GM21619 (cell line): ENCODE measurements around the gene MARF1.
"Not testable (repeated sequence)": the region's sequence is repeated elsewhere in the genome, so short reads cannot be mapped to it uniquely, and the experiment has no call there.

Source experiments
- ATAC-seq: cut with Tn5 transposase; IDR thresholded peaks from one replicate; pipeline ENCODE4 v1.9.1; 2021; ENCODE audit not compliant: unreplicated experiment

MARF1 gene

DNA sequence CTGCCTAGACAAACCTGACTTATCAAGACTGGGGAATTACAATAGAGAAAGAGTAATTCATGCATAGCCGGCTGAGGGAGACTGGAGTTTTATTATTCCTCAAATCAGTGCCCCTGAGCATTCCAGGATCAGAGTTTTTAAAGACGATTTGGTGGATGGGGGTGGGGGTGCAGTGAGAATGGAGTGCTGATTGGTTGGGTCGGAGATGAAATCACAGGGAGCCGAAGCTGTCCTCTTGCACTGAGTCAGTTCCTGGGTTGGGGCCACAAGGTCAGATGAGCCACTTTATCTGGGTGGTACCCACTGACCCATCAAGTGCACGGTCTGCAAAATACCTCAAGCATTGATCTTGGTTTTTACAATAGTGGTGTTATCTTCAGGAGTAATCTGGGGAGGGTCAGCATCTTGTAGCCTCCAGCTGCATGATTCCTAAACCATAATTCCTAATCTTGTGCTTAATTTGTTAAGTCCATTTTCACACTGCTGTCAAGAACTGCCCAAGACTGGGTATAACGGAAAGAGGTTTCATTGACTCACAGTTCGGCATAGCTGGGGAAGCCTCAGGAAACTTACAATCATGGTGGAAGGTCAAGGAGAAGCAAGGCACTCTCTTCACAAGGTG is 69.6 kb downstream of the MARF1 start:
- ATAC-seq = no peak

DNA sequence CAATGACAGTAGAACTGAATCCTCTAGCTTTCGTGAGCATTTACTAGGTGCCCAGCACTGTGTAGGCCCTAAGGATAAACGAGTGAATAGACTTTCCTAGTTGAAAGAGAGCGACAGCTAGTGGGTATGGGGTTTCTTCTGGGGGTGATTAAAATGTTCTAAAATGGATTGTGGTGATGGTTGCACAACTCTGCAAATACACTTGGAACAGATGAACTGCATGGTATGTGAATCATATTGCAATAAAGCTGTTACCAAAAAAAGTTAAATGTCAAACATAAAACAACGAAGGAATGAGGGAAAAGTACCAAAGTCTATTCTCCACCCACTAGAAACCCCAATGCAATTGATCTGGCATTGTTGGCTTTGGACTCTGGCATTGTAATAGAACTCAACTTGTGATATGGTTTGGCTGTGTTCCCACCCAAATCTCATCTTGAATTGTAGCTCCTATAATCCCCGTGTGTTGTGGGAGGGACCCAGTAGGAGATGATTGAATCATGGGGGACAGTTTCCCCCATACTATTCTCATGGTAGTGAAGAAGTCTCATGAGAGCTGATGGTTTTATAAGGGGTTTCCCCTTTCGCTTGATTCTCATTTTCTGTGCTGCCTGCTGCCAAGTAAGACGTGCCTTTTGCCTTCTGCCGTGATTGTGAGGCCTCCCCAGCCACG is 70.5 kb downstream of the MARF1 start:
- no peak for ATAC-seq

DNA sequence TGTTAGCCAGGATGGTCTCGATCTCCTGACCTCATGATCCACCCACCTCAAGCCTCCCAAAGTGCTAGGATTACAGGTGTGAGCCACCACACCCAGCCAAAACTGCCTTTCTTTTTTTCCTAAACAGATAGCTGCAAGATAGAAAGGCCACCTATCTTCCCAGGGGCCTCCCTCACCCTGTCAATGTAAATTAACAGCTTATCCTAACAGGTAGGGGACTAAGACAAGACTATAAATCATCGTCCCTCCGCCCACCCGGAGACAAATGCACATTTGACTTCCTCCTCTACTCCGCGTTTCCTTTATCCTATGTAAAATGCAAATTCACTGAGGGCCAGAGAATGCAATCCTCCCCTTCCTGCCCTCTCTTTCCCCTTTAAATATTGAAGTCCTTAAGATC is 71.4 kb downstream of the MARF1 start:
- ATAC-seq = no peak

DNA sequence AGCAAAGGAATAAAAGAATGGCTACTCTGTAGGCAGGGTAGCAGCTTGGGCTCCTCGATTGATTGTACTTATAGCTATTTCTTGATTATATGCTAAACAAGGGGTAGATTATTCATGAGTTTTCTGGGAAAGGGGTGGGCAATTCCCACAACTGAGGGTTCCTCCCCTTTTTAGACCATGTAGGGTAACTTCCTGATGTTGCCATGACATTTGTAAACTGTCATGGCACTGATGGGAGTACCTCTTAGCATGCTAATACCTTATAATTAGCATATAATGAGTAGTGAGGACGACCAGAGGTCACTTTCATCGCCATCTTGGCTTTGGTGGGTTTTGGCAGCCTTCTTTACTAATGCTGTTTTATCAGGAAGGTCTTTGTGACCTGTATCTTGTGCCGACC is 72.3 kb downstream of the MARF1 start:
- not testable (repeated sequence) for ATAC-seq

DNA sequence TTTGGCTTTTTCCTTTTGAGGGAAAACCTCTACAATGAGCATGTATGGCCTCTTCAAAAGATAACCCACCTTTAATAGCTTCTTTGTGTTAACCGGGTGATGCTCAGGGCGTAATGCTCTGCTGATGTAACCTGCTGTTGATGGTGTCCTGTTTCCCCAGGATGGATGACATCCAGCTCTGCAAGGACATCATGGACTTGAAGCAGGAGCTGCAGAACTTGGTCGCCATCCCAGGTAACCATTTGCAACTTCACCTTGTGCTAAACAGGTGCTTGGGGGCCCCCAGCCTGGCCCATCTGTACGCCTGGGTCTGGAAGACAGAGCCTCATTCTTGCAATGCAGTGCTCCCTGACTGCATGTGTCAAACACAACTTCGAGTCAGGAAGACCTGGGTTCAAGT is 75.1 kb downstream of the MARF1 start:
- ATAC-seq = no peak

DNA sequence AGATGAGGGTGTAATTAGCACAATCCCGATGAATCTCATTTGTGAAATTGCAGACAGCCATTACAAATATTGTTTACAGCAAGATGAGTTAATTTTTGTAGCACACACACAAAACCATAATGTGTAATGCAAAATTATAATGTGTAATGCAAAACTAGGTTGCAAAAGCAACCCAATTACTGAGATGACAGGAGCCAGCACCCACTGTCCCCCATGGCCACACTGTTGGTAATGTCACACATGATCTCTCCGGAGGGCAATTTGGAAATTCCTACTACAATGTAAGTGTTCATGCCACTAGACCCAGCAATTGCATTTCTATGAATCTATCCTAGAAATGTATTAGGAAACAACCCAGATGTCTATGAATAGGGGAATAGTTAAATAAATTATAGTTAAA is 76.9 kb downstream of the MARF1 start:
- no peak for ATAC-seq

DNA sequence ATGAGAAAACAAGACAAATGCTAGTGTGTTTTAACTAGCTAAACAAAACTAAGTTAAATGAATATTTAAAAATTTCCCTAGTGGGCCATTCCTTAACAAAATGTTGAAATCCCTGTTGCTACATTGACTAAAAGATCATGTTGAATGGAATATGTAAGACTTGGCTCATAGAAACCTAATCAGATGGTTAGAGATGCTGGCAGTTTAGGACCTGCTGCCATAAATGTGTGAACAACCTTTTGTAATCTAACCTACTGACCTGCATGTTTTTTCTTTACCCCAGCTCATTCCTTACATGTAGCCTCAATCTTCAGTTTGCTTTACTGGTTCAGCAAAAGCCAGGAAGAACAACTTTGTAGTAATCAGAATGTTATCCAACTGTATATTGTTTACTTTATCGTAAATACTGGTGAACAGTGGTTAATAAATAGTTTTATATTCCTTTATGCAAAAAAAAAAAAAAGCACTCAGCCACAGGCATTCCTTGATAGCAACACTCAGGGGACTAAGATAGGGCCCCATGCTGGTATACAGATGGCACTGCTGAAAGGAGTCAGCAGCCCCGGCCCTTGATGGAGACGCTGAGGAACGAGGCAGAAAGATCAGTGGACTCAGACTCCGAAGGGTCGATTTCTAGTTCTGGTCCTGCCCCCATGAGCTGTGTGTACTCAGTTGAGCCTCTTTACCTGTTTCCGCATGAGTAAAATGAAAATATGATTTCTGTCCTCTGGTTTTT is 78.2 kb downstream of the MARF1 start:
- ATAC-seq = no peak

DNA sequence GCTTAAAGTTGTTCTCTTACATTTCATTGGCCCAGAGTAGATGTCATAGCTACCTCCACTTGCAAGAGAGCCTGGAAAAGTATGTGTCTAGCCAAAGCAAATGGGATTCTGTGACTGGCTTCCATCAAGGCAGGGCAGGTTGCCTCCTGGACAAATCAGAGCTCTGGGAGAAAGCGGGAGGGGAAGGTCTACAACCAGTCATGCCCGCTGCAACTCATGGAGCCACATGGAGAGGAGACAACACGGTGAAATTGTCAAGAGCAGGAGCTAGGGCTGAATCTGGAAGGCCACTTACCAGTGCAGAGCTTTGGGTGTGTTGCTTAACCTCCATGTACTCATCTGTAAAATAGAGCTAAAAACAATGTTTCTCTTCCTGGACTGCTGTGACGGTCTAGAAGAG is 83.8 kb downstream of the MARF1 start:
- no peak for ATAC-seq

DNA sequence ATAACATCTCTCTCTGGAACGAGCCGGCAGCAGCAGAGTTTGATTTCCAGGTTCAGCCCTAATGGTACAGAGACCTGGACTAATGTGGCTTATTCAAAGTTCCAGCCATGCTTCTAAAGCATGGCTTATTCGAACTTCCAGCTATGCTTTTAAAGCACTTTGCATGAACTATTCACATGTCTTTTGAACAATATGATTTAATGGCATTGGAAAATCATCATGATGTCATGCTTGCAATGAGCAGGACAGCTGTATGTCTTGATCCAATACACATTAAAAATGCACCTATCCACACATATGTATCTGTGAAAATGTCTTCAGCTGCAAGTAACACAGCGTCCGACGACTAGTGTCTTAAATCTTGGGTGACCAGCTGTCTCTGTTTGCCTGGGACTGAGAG is 85.7 kb downstream of the MARF1 start:
- no peak for ATAC-seq

DNA sequence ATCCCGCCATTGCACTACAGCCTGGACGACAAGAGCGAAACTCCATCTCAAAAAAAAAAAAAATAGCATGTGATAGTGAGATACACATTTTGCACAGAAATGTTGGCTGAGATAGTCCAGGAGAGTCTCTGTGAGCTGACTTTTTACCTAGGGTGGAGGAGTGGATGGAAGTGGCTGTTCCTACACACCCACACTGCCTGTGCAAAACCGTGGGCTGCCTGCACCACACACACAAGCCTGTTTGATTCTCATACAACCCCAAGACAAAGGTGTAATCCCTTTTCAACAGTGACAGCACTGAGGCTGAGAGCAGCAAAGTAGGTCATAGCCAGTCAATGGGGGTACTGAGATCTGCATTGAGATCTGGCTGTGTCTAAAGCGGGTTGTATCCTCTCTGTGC is 86.8 kb downstream of the MARF1 start:
- no peak for ATAC-seq

DNA sequence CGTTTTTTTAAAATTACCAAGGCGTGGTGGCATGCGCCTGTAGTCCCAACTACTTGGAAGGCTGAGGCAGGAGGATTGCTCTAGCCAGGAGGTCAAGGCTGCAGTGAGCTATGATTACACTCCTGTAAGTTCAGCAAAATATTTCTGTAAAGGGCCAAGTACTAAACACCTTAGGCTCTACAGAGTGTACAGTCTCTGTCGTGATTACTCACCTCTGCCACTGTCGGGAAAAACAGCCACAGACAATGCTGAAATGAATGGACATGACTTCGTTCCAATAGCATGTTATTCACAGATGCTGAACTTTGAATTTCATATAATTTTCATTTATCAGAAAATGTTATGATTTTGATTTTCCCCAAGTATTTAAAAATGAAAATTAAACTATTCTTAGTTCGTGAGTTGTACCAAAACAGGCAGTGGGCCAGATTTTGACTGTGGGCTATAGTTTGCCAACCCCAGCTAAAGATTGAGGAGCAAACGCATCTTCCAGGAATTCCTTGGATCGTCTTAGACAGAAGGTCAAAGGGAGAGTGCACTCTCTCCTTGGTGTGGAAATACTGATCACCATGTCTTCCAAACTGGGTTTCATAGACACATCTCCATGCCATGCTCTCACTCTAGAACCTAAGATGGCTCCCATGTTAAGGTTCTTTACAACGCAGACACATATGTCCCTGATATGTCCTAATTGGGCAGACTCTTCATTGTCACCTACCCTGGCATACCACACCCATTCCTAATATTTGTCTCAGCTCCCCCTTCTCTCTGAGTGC is 89.5 kb downstream of the MARF1 start:
- ATAC-seq = no peak

DNA sequence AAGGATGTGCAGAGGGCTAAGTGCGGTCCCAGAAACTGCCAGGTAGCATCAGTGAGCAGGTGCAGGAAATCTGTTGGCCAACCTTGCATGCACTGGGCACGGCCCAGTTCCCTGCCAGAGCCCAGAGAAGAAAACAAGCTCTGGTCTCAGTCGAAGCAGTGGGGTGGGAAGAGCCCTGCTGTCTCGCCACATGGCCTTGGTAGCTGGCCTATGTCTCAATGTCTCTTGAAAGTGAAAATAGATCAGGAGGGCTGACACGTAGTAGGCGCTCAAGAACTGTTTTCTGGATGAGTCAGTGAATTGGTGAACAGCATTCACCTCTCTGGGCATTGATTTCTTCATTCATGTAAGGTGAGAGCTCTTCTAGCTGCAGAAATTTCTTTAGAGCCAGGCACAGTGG is 90.4 kb downstream of the MARF1 start:
- ATAC-seq = no peak

DNA sequence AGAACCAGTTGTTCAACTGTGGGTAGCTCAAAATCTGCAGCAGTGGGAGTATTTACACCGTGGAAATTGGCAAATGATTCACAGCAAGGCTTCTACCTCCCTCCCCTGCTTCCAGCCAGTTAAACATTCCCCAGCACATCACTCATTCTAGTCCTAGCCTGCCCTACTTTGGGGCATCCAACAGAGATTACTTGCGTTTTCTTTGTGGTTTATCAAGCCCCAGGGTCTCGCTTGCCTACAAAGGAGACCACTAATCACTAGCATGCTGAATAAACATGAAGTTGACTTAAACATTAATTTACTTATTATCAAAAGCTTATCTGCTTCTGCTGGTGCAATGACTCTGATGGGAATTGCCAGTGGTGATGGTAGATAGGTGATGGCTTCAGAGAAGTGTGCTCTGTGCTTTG is 94.5 kb downstream of the MARF1 start:
- ATAC-seq = no peak

DNA sequence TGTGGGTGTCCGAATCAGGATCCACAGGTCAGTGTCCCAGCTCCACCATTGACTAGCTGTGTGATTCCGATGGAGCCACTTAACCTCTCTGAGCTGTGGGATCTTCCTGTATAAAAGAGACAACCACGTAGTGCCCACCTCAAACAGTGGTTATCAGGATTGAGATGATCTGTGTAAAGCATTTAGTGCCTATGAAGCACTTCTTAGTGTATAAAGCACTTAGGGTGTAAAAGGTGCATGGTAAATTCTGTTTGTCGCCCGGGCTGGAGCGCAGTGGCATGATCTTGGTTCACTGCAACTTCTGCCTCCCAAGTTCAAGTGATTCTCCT is 95.2 kb downstream of the MARF1 start:
- no peak for ATAC-seq

DNA sequence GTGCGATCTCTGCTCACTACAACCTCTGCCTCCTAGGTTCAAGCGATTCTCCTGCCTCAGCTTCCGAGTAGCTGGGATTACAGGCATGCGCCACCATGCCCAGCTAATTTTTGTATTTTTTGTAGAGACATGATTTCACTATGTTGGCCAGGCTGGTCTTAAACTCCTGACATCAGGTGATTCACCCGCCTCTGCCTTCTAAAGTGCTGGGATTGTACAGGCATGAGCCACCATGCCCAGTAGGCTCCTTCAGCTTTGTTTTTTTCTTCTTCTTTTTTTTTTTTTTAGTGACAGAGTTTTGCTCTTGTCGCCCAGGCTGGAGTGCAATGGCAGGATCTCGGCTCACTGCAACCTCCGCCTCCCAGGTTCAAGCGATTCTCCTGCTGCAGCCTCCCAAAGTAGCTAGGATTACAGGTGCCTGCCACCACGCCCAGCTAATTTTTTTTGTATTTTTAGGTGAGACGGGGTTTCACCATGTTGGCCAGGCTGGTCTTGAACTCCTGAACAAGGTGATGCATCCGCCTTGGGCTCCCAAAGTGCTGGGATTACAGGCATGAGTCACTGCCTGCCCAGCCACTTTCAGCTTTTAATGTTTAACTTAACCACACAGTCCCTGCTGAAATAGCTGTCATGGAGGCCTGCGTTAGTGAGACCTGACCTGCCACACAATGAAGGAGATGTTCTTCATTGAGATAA is 95.7 kb downstream of the MARF1 start:
- ATAC-seq = not testable (repeated sequence)

DNA sequence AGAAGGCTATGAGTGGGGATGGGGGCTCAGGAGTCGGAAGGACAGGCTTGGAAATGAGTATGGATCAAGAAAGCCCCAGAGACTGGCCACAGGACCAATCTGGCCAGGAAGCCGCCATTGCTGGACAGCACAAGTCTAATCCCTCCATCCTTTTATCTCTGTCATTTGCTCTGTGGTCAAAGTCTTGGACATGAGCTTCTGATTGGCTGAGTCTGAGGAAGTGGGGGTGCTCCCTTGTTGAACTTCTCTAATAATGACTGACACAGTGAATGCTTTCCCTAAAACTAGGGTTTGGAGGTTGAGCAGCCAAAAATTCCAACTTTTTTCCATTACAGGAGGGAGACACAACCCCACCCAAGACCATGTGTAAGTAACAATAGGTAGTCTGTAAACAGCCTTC is 97.4 kb downstream of the MARF1 start:
- no peak for ATAC-seq

DNA sequence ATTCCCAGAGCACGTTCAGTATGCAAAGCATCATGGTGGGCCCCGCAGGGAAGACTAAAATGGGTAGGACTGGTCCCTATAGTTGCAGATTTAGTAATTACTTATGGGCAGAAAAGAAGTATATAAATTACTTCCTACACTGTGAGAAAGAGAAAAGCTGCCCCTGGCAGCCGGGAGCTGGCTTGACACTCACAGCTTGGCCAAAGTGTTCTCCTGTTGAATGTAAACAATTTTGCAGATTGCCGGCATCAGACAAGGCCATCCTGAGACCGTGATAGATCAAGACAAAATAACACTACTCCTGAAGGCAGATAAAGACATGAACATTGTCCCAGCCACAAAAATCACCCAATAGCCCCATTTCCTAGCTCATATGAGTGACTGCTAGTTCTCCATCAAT is 98.5 kb downstream of the MARF1 start:
- ATAC-seq = no peak
